GM19240 (cell line): ENCODE measurements around the gene NUP153.

Experiments
- DNase-seq: peaks from one replicate; pipeline ENCODE4 v3.0.0; 2011; ENCODE audit warnings: low spot score; ENCODE audit not compliant: insufficient read length

The NUP153 gene

DNA sequence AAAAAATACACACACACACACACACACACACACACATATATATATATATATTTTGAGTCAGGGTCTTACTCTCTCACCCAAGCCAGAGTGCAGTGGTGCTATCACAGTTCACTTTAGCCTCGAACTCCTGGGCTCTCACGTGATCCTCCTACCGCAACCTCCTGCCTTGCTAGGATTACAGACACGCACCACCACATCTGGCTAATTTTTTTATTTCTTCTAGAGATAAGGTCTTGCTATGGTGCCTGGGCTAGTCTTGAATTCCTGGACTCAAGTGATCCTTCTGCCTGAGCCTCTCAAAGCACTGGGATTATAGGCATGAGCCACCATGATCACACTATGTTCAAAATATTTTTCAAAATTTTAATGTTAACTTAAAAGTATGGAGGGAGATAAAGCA, 43.5 kb downstream of the NUP153 start:
- no peak for DNase-seq

DNA sequence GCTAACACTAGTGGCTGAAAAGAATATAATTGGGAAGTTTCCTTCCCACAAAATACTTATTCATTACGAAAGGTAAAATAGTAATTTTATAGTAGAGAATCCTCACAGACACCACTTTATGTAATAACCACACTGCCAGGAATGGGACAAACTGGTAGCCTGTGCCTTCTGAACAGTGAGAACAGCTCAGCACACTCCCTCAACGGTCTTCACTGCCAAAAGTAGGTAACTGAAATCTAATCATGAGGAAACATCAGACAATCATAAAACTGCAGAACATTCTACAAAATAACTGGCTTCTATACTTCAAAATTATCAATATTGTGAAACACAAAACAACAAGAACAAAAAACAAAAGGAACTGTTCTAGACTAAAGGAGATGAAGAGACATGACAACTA, 44.1 kb downstream of the NUP153 start:
- DNase-seq = no peak

DNA sequence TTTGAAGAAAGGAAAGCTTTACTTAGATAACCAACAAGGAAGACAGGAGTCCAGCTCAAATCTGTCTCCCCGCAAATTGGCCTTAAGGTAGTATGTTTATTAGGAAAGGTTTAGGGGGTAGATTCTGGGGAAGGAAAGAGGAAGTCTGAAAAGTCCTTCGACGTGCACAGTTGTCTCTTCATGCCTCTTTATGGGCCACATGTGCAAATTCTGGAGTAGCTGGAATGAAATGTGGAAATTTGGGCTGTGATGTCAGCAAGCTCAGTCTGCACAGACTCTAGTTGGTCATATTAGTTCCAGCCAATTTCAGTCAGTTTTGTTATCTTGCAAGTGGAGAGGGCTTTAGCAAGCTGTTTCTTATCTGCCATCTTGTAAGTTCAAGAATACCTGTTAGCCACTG, 50.1 kb downstream of the NUP153 start:
- no peak for DNase-seq

DNA sequence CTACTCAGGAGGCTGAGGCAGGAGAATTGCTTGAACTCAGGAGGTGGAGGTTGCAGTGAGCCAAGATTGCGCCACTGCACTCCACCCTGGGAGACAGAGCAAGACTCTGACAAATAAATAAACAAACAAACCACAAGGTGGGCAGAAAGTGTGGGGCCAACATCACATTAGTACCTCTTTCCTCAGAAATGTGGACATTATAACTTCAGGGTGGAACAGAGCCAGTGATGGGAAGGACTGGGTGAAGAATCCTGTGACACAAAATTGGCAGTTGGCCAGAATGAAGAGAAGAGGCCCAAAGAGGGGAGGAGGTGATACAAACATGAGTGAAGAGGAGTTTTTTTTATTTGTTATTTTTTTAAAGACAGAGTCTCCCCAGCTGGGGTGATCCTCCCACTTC, 50.6 kb downstream of the NUP153 start:
- DNase-seq = no peak

DNA sequence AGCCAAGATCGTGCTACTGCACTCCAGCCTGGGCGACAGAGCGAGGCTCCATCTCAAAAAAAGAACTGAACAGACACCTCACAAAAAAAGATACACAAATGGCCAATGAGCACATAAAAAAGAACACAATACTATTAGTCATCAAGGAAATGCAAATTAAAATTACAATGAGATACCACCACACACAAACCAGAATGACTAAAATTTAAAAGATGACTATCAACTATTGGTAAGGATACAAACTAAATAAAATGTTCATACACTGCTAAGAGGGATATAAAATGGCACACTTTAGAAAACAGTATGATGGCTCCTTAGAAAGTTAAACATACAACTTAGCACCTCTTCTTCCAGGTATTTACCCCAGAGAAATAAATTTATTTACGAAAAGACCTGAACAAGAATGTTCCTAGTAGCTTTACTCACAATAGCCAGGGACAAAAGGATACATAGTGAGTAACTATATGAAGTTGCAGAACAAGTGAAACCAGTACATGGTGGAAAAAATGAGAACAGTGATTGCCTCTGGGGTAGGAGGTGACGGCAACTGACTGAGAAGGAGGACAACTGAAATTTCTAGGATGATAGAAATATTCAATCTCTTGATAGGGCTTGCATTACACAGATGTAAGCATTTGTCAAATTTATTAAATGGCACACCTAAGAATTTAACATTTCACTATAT, 53.4 kb downstream of the NUP153 start:
- no peak for DNase-seq

DNA sequence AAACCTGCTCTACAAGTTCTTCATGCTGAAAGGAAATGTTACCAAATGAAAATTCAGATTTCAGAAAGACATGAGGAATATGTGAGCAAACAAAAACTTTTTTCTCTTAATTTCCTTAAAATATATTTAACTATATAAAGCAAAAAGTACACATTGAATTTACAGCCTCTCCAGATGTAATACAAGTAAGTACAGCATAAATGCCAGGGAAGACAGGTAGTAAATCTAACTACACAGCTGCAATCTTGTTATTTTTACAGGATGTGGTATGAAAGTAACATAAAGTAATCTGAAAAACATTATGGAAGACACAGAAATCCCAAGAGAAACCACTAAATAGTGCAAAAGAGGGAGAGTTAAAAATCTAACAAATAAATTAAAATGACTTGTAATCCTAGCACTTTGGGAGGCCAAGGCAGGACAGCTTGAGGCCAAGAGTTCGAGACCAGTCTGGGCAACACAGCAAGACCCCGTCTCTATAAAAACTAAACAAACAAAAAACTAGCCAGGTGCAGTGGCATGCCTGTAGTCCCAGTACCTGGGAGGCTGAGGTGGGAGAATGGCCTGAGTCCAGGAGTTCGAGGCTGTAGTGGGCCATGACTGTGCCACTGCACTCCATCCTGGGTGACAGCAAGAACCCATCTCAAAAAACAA, 55.9 kb downstream of the NUP153 start:
- DNase-seq = no peak

DNA sequence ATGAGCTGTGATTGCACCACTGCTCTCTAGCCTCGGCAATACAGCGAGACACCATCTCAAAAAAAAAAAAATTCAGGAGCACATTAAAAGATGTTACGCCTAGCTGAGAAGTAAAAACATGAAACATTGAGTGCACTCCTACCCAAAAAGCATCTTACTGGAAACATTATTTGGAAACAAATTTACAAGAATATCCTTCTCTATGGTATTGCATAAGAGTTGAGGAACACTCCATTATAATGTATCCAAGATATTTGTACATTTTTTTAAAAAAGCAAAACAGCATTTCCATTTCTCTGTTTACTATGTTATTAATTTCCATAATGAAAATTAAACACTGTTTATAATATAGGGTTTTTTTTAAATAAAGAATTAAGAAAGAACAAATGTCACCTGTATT, 58.0 kb downstream of the NUP153 start:
- DNase-seq = no peak

DNA sequence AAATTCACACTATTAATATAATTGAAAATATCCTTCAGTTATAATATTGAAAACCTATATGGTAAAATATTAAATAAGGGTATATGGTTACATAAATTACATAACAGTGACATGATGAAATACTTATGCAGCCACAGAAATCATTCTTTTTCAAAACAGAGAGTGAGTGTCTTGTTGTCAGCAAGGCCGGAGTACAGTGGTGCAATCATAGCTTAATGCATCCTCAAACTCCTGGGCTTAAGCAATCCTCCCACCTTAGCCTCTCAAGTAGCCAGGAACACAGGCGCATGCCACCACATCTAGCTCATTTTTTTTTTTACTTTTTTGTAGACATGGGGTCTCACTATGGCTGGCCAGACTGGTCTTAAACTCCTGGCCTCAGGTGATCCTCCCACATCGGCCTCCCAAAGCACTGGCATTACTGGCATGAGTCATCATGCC, 66.2 kb downstream of the NUP153 start:
- DNase-seq = no peak

DNA sequence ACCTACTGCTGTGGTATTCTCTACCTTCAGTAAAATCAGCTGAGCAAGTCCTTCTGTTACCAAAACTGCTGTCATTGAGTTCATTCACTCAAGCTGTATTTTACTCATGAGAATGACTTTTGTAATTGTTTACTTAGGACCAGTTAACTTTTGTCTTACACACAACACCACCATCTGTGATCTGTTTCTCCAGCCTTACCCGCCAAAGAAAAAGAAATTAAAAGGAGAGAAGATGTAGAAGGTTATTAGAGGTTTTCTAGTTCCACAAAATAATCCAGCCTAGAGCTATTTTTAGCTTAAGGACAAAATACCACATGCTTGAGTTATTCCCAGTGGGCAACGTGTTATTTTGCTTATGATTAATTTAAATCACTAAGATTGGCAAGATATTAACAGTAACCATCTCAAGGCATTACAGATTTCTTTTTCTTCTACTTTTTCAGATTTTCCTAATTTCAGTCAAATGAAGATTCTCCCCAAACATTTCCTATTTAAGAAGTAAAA, 68.5 kb downstream of the NUP153 start:
- no peak for DNase-seq

DNA sequence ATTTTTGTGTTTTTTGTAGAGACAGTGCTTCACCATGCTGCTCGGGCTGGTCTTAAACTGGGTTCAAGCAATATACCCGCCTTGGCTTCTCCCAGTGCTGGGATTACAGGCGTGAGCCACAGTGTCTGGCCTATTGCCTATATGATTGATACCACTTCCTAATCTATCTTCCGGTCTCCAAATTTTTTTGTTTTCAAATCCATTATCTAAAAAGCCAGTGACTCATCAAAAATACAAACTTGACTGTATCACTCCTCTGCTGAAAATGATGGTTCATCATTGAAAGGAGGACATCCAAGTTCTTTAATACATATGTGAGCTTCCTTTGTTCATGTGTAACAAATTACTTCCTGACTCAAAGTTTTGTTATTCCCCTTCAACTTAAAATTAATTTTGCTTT, 71.2 kb downstream of the NUP153 start:
- DNase-seq = no peak

DNA sequence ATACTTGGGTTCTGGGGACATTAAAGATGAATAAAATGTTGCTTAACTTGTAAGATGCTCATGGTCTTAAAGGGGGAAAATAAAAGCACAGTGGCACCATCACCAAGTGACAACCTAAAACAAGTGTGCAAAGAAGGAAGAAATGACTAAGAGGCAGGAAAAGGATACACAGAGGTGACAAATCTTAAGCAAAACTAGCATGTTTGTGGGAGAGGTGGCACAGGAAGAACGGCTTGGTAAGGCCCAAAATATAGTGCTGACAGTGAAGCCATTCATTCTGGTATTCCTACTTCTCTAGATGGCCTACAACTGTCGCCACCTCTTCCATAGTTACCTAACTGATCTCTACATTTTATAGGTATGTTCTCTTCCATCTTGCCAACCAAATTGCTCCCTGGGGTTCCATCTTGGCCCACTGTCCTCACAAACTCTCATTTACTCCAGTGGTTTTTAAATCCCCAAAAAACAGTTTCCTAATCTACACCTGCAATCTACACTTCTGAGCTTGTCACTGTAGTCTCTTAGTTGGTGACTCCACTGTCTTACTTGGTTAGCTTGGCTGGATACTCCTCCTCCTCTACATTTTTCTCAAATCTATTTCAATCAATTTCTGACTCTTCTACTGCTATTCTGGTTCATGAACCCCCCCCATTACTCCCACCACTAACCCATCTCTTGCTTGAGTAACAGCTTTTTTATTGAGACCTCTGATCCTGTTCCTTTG, 73.1 kb downstream of the NUP153 start:
- no peak for DNase-seq

DNA sequence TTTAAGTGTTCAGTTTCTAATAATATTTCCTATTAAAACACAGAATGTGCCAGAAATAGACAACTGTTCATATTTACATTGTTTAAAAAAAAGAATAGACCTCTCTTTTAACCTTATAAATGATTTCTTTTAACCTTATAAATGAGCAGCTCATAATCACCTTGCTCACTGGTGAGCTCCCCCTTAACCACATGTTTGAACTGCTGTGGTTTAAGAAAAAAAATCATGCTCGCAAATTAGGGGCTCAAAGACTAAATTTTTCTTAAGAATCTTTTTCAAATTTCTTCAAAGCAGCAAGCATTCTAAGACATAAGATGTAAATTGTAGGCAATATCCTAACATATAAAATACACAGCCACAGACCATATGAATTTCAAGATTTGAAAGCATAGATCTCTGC, 73.8 kb downstream of the NUP153 start:
- DNase-seq = no peak

DNA sequence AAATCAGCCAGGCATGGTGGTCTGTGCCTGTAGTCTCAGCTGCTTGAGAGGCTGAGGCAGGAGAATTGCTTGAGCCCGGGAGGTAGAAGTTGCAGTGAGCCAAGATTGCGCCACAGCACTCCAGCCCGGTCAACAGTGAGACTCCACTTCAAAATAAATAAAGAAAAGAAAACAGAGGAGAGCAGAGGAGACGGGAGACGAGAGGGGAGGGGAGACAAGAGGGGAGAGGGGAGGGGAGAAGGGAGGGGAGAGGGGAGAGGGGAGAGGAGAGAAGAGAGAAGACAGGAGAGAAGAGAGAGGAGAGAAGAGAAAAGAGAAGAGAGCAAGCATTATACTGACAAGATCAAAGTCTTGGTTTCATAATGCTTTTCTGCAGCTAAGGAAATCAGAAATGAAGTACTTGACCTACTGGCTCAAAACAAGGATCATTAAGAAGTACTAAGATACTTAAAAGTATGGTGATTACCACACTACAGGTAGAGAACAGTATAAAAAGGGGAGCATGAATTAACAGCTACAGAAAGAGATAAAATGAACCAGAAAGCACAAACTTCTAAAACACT, 76.1 kb downstream of the NUP153 start:
- no peak for DNase-seq

DNA sequence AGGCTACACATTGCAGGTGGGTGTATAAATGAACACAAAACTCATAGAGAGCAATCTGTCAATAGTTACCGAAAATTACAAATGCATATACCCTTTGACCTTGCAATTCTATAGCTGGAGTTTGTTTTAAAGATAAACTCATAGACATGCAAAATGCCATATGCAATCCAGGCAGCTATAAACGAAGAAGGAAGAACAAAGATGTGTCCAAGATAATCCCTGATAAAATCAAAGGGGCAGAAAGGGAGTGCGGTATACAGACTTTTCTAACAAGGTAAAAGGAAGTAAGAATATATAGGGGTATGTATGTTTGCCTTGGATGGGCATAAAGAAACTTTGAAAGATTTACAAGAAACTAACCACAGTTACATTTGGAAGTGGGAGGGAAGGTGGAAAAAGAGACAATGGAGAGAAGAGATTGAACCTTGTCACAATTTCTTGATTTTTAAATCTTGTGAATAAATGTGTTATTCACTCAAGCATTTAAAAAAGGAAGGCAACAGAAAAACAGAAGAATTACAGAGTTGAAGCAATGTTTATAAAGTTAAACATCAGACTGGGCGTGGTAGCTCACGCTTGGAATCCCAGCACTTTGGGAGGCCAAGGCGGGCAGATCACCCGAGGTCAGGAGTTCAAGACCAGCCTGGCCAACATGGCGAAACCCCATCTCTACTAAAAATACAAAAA, 76.8 kb downstream of the NUP153 start:
- no peak for DNase-seq

DNA sequence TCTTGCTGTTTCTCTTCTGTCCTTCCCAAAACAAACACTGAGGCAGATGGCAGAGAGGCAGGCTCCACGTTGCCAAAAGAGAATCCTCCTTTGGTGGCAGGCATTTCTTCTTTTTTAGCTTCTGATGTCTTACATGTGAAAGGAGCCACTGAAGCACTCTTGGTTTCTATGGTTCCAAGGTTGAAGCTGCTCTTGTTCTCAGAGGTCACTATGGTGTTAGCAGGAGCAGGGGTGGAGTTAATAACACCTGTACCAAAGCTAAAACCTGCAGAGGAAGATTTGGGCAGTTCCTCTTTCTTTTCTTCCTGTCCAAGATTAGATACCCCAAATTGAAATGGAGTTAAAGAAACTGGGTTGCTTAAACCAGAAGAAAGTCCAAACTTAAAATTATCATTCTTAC, 77.9 kb downstream of the NUP153 start:
- no peak for DNase-seq

DNA sequence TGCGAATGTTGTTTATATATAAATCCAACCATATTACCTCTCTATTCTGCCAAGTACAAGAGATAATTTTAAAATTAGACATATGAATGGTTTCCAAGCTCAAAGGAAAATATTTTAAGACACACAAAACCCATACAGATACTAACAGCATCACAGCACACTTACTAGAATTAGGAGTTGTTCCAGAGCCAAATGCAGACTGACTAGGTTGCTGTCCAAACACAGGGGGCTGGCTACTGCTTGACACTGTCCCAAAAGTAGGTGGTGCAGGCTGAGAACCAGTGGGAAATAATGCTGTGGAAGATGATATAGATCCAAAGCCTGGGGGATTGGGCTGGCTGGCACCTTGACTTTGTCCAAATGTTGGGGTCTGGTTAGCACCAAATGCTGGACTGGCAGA, 82.3 kb downstream of the NUP153 start:
- no peak for DNase-seq

DNA sequence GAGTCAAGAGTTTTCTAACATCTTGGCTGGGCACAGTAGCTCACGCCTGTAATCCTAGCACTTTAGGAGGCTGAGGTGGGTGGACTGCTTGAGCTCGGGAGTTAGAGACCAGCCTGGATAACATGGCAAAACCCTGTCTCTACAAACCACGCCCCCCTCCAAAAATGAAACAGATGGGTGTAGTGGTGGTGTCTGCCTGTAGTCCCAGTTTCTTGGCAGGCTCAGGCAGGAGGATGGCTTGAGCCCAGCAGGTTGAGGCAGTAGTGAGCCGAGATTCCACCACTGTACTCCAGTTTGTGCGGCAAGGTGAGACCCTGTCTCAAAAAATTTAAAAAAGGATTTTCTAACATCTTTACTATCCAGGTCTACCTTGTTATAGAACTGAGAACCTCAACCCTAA, 84.6 kb downstream of the NUP153 start:
- no peak for DNase-seq

DNA sequence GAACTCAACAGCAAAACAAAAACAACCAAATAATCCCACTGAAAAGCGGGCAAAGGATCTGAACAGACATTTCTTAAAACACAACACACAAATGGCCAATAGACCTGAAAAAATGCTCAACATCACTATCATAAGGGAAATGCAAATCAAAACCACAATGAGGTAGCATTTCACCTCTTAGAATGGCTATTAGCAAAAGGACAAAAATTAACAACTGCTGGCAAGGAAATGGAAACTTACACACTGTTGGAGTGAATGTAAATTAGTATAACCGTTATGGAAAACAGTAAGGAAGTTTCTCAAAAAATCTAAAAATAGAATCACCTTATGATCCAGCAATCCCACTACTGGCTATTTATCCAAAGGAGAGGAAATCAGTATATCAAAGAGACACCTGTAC, 85.7 kb downstream of the NUP153 start:
- no peak for DNase-seq

DNA sequence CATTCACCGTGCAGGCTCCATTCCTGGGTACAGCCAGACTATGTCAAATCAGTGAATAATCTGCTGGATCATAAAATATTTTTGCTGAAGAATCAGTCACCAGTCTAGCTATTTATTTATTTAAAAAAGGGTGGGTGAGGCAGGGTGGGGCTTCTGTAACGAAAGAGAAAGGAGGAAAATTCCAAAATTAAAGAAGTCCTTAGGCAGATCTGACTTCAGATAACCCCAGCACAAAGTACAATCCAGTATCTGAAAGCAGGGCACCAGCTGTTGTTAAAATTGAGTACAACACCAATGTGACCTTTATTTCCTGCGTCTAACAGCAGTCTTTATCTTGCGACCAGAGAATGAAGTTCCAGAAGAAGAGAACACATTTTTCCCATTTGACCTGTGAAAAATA, 90.9 kb downstream of the NUP153 start:
- no peak for DNase-seq

DNA sequence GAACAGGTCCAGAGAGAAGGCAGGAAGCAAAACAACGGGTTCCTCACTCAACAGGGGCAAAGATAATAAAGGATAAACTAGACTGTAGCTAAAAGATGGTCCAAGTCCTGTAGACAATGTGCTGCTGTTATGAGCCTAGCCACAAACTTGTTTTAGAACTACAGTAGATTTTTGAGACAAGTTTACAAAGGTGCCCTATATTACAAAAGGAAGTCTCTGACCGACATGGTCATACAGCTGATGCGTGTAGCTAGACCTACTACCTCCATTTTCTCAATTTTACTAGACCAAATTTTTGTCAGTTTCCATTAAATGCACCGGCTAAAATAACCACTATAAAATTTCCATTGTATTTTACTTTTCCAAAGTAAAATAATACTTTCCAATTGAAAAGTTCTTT, 94.7 kb downstream of the NUP153 start:
- no peak for DNase-seq

DNA sequence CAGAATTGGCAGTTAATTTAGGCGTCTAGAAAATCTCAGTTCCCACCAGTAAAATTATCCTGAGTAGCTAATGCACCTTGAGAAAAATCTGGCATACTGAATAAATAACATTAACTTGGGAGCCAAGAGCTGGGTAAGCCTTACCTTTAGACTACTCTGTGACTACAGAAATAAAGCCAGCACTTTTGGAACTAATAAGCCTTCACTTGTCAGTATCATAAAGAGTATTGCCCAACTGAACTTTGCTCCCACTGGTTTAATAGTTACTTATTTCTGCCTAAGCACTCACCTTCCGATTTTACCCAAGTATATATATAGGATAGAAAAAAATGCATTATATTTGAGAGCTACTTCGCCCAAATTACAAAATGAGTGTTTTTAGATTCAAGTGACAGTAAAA, 95.9 kb downstream of the NUP153 start:
- DNase-seq = no peak

DNA sequence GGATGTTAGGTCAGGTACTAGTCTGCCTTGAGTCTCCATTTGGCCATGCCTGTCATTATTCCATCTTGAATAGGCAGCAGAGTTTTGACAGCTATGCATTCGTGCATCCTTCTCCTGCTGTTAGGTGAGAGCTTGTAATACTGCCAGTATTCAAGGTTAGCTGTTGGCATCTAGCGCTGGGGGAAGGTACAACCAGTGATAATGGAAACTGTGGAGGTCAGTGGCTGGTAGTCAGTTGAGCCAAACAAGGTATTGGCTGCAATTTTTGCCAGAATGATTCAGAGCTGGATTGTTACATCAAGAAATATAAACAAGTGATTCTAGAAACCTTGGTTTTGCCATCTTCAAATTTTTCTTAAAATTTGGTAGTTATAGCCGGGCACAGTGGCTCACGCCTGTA, 100.1 kb downstream of the NUP153 start:
- DNase-seq = no peak
